Tibial nerve (tissue), 4 donors: ENCODE data around the gene TMEM255B. TPM values are rescaled to one million over a fixed set of nuclear protein-coding genes. Genes with fewer than 3 reads are reported as not detected.

ENCODE experiments used
- DNase-seq, 2 donors: peaks; one replicate each; pipeline ENCODE4 v3.0.0-alpha.2; 2019; ENCODE audit warnings: low spot score in 2 of 2
- H3K27ac ChIP-seq, 4 donors: fragments of 200-600 bp; sonication (generic) in 3 of 4; one replicate each; pipeline ENCODE4 v1.5.1; 2017 to 2019; ENCODE audit warnings: mild to moderate bottlenecking in 1 of 4
- H3K27me3 ChIP-seq, 2 donors: fragments of 200-600 bp; sonication (generic) in 1 of 2; one replicate each; pipeline versions ENCODE4 v1.5.1 to v1.6.0; 2017 to 2019
- H3K36me3 ChIP-seq, 3 donors: fragments of 200-600 bp; sonication (generic); one replicate each; pipeline ENCODE4 v1.5.1; 2018 to 2019
- H3K4me1 ChIP-seq, 4 donors: fragments of 200-600 bp; sonication (generic) in 3 of 4; one replicate each; pipeline ENCODE4 v1.5.1; 2017 to 2019
- H3K4me3 ChIP-seq, 4 donors: fragments of 200-600 bp; sonication (generic) in 3 of 4; one replicate each; pipeline ENCODE4 v1.5.1; 2017 to 2019; ENCODE audit warnings: mild to moderate bottlenecking in 1 of 4, moderate library complexity in 1 of 4
- H3K9me3 ChIP-seq, 4 donors: fragments of 200-600 bp; sonication (generic) in 3 of 4; one replicate each; pipeline ENCODE4 v1.5.1; 2017 to 2019
- CTCF ChIP-seq, 5 experiments: fragments of 200-600 bp in 3 of 5; fragments of 450-650 bp in 2 of 5; sonication (generic) in 3 of 5; IDR thresholded peaks; one replicate each; pipeline ENCODE4 v1.5.1; 2016 to 2019; ENCODE audit warnings: antibody characterized with exemption in 5 of 5, mild to moderate bottlenecking in 3 of 5, moderate library complexity in 2 of 5
- EP300 ChIP-seq, 2 donors: sonication (generic); formaldehyde crosslinking; IDR thresholded peaks; one replicate each; pipeline ENCODE4 v1.6.1; 2017; ENCODE audit warnings: antibody characterized with exemption in 2 of 2, mild to moderate bottlenecking in 1 of 2
- POLR2A ChIP-seq, 2 donors: fragments of 450-650 bp; IDR thresholded peaks; one replicate each; pipeline ENCODE4 v1.6.1; 2017; ENCODE audit warnings: antibody characterized with exemption in 2 of 2, mild to moderate bottlenecking in 2 of 2, moderate library complexity in 2 of 2
- WGBS, 2 donors: methylation state at CpG; one replicate each; pipeline ENCODE4 v1.1.5; 2018; 5-methylcytosine and 5-hydroxymethylcytosine counted together
- total RNA-seq, 4 donors: library from RNA; depleted of rRNA; stranded (reverse); fragments of >200 nt; gene quantifications; one replicate each; pipeline ENCODE4 v1.1.0, GENCODE V29; 2016

The TMEM255B gene
- total RNA-seq, 4 donors from 2014 or later: 3.3 to 21.6 (median 10.9) TPM

- Histone ChIP-seq H3K36me3 (peaks cover 0 to 13% (median 0%) of the 10 kb centered on the region in 3 donors), H3K4me3 (no peak overlapping the region), H3K27ac (no peak overlapping the region), H3K4me1 (peaks cover 0 to 16% (median 0%) of the 10 kb centered on the region in 4 donors), H3K9me3 (no peaks in the 10 kb centered on the region), H3K27me3 (no peaks in the 10 kb centered on the region)
- TF ChIP-seq POLR2A (IDR thresholded peaks at IDR 0.05) (no peak), CTCF (IDR thresholded peaks at IDR 0.05) (no peak), EP300 (IDR thresholded peaks at IDR 0.05) (no peak)
- 86 to 88% methylated on average over 24 to 30 of the region's 33 CpGs for WGBS, 2 donors
- DNase-seq: no peak
Measured at GRCh38 chr13:113801289-113801961, 42.4 kb downstream of the TMEM255B start.

GRCh38 chr13:113802090-113802531, 43.1 kb downstream of the TMEM255B start:
- Histone ChIP-seq H3K27me3 (no peaks in the 10 kb centered on the region), H3K4me3 (no peak overlapping the region), H3K9me3 (no peaks in the 10 kb centered on the region), H3K4me1 (peaks cover 0 to 16% (median 0%) of the 10 kb centered on the region in 4 donors), H3K27ac (no peak overlapping the region), H3K36me3 (peaks cover 0 to 11% (median 0%) of the 10 kb centered on the region in 3 donors)
- TF ChIP-seq POLR2A (IDR thresholded peaks at IDR 0.05): no peak
- TF ChIP-seq CTCF (IDR thresholded peaks at IDR 0.05): no peak
- 9 to 12% methylated on average over 4 to 15 of the region's 15 CpGs for WGBS, 2 donors
- peak in 1 of 2 donors; percentile 68 for DNase-seq

DNA sequence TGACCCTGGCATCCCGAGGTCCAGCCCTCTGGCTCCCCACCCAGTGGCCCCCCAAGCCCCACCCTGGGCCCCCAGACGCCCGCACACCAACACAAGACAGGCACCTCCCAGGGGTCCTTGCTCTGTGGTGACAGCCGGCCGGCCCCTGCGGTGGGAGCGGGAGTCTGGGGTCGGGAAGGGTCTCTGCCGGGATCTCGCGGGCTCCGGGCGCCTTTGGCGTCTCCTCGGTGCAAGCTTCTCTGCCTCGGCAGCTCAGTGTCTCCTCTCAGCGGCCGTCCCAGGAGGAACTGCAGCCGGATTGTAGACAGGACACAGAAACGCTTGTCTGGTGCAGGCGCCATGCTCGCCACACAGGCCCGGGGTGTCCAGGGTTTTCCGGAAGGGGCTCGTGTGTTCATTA, 43.7 kb downstream of the TMEM255B start:
- Histone ChIP-seq H3K9me3 (peaks cover 0 to 2% (median 0%) of the 10 kb centered on the region in 4 donors), H3K27me3 (no peaks in the 10 kb centered on the region), H3K27ac (no peak overlapping the region), H3K4me3 (no peak overlapping the region), H3K36me3 (peaks cover 0 to 7% (median 0%) of the 10 kb centered on the region in 3 donors), H3K4me1 (peaks cover 0 to 16% (median 0%) of the 10 kb centered on the region in 4 donors)
- DNase-seq: no peak
- TF ChIP-seq EP300 (IDR thresholded peaks at IDR 0.05): no peak
- TF ChIP-seq POLR2A (IDR thresholded peaks at IDR 0.05): no peak
- no peak for TF ChIP-seq CTCF (IDR thresholded peaks at IDR 0.05)
- WGBS, 2 donors: 55 to 72% methylated on average over 15 to 24 of the region's 25 CpGs

DNA sequence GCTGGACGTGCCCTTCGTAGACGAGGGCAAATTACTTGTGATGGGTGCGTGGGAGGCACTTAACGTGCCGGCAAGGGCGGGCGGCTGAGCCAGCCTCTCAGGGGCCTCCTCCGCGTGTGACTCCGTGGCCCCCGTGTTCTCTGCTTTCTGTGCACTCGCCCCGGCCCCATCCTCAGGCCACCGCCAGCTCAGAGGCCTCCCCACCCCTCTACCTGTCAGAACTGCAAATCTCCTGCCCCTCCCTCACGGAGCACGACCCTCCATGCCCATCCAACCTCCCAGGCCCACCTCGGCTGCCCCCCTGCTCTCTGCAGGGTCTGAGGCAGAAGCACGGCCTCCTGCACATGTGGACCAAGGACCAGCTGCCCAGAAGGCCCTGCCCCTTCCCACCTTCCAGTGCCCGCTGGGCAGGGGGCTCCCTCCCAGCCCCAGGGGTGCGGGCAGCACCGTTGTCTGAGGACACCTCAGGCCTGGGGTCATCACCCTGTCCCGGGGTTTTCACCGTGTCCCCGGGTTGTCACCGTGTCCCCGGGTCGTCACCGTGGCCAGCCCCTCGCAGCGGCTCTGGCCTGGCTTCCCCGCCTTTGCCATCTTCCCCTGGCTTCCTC, 44.5 kb downstream of the TMEM255B start:
- Histone ChIP-seq H3K9me3 (peaks cover 0 to 10% (median 0%) of the 10 kb centered on the region in 4 donors), H3K4me3 (no peak overlapping the region), H3K36me3 (peaks cover 0 to 7% (median 0%) of the 10 kb centered on the region in 3 donors), H3K27ac (no peak overlapping the region), H3K27me3 (no peaks in the 10 kb centered on the region), H3K4me1 (peaks cover 0 to 16% (median 0%) of the 10 kb centered on the region in 4 donors)
- 64 to 68% methylated on average over 30 to 32 of the region's 32 CpGs for WGBS, 2 donors
- DNase-seq: no peak
- TF ChIP-seq POLR2A (IDR thresholded peaks at IDR 0.05): no peak
- TF ChIP-seq CTCF (IDR thresholded peaks at IDR 0.05): no peak
- TF ChIP-seq EP300 (IDR thresholded peaks at IDR 0.05): no peak
